Left lobe of liver (tissue), 2 donors: ENCODE results near the gene KLHL36. TPM values are rescaled to one million over a fixed set of nuclear protein-coding genes. Genes with fewer than 3 reads are reported as not detected.

Experiments used
- ATAC-seq: fragments of 200-7000 bp; cut with Tn5 transposase; one replicate; pipeline ENCODE4 v1.9.1; 2020; ENCODE audit warnings: mild to moderate bottlenecking, moderate library complexity
- DNase-seq: peaks from one replicate; pipeline ENCODE4 v3.0.0-alpha.2; 2020; ENCODE audit warnings: low spot score
- total RNA-seq: library from RNA; stranded (reverse); gene quantifications from one replicate; pipeline ENCODE4 v1.2.1, GENCODE V29; 2021
- donor health status: DM: no; HTN: no; CAD: no; lungs with moderate emphysema.
- donor health status: DM: no; HTN: yes; CAD: no.

The KLHL36 gene
- total RNA-seq, 1 donor from 2014 or later, result 26.8 TPM

GRCh38 chr16:84641643-84642358 lies 6.5 kb upstream of the KLHL36 start:
- no peak for ATAC-seq

GRCh38 chr16:84643180-84643583 lies 5.1 kb upstream of the KLHL36 start:
- ATAC-seq, result peak; percentile 82
- peak; percentile 82 for DNase-seq

More at GRCh38 chr16:84641643-84642358, 6.5 kb upstream of the KLHL36 start:
- no peak for DNase-seq

GRCh38 chr16:84643674-84644073 lies 4.6 kb upstream of the KLHL36 start:
- ATAC-seq, result no peak
- DNase-seq, result no peak

- DNase-seq, result peak; percentile 75
- ATAC-seq, result peak; percentile 86
These were observed 542 bp downstream of the KLHL36 start for GRCh38 chr16:84648595-84649510.

- ATAC-seq (no peak), DNase-seq (no peak)
These were observed 1.2 kb downstream of the KLHL36 start for GRCh38 chr16:84649511-84649861.

- no peak for ATAC-seq
- no peak for DNase-seq
These were observed 2.0 kb downstream of the KLHL36 start for GRCh38 chr16:84650062-84650991.

GRCh38 chr16:84652566-84652965 lies 4.3 kb downstream of the KLHL36 start:
- ATAC-seq (no peak), DNase-seq (no peak)

GRCh38 chr16:84654238-84654637 lies 5.9 kb downstream of the KLHL36 start:
- DNase-seq, result no peak
- no peak for ATAC-seq

GRCh38 chr16:84654998-84655397 lies 6.7 kb downstream of the KLHL36 start:
- ATAC-seq, result no peak
- no peak for DNase-seq

GRCh38 chr16:84656649-84657048 lies 8.3 kb downstream of the KLHL36 start:
- no peak for DNase-seq

GRCh38 chr16:84657229-84657837 lies 9.0 kb downstream of the KLHL36 start:
- DNase-seq (no peak), ATAC-seq (no peak)

More at GRCh38 chr16:84656649-84657048, 8.3 kb downstream of the KLHL36 start:
- ATAC-seq, result no peak

GRCh38 chr16:84658690-84659089 lies 10.4 kb downstream of the KLHL36 start:
- DNase-seq, result peak; percentile 68
- ATAC-seq, result peak; percentile 85

GRCh38 chr16:84659656-84660300 lies 11.5 kb downstream of the KLHL36 start:
- ATAC-seq, result no peak
- DNase-seq, result no peak

- no peak for ATAC-seq
- DNase-seq, result no peak
These were observed 12.7 kb downstream of the KLHL36 start for GRCh38 chr16:84660973-84661372.

GRCh38 chr16:84661418-84662060 lies 13.2 kb downstream of the KLHL36 start:
- ATAC-seq, result no peak
- no peak for DNase-seq

GRCh38 chr16:84662471-84662870 lies 14.2 kb downstream of the KLHL36 start:
- ATAC-seq (no peak), DNase-seq (no peak)

GRCh38 chr16:84663433-84664101 lies 15.3 kb downstream of the KLHL36 start:
- ATAC-seq, result no peak

GRCh38 chr16:84665359-84665758 lies 17.0 kb downstream of the KLHL36 start:
- DNase-seq (no peak), ATAC-seq (no peak)

More at GRCh38 chr16:84663433-84664101, 15.3 kb downstream of the KLHL36 start:
- no peak for DNase-seq

- no peak for ATAC-seq
- DNase-seq, result no peak
These were observed 17.5 kb downstream of the KLHL36 start for GRCh38 chr16:84665843-84666242.
